ENCODE data around the gene RNF44. TPM values are rescaled to one million over a fixed set of nuclear protein-coding genes. Genes with fewer than 3 reads are reported as not detected.

RNF44 gene
- total RNA-seq, 3 donors from 2014 or later = 70.2 to 98.4 (median 77.6) TPM

DNA sequence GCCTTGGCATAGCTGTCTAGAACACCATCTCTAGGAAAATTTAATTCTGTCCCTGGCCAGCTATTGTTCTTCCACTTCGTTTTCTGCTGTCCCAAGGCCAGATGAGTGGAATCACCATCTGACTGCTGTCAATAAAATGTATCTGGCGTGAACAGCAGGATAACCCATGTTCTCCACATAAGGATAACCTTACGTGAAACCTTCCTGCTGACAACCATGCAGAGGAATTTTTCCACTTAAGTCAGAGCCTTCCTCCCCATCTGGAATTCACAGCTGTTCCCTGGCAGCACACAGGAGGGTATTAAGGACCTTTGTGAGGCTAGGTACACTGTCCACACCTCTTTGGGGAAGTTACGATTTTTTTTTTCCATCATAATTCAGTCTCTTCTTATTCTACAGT is 28.6 kb downstream of the RNF44 start:
- intact Hi-C loops (cut with DNase I, micrococcal nuclease) = no loop called here
- no peak for DNase-seq

DNA sequence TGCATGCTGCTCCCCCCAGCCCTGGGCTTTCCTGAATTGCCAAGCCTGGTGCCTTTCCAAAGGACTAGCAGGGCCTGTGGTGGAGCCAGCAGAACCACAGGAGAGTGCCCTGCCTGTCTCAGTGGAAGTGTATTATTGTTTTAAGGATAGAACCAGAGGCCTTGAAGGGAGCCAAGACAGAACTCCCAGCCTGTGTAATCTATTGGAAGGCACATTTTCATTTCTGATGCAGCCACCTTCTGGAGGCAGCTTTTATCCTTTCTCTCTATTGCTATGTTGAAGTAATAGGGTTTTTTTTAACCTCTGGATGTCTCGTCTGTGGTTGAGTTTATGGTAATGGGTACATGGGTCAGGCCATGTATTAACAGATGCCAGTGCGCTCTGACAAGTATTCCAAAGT is 29.3 kb downstream of the RNF44 start:
- H3K4me3 ChIP-seq = no peak overlapping the region
- H3K36me3 ChIP-seq (ENCODE audit: low read depth) = peaks cover 3% of the 10 kb centered on the region
- no peaks in the 10 kb centered on the region for H3K4me1 ChIP-seq (ENCODE audit: low read depth)
- H3K9me3 ChIP-seq = no peaks in the 10 kb centered on the region
- TF ChIP-seq, protein P1, sequence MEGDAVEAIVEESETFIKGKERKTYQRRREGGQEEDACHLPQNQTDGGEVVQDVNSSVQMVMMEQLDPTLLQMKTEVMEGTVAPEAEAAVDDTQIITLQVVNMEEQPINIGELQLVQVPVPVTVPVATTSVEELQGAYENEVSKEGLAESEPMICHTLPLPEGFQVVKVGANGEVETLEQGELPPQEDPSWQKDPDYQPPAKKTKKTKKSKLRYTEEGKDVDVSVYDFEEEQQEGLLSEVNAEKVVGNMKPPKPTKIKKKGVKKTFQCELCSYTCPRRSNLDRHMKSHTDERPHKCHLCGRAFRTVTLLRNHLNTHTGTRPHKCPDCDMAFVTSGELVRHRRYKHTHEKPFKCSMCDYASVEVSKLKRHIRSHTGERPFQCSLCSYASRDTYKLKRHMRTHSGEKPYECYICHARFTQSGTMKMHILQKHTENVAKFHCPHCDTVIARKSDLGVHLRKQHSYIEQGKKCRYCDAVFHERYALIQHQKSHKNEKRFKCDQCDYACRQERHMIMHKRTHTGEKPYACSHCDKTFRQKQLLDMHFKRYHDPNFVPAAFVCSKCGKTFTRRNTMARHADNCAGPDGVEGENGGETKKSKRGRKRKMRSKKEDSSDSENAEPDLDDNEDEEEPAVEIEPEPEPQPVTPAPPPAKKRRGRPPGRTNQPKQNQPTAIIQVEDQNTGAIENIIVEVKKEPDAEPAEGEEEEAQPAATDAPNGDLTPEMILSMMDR (IDR thresholded peaks at IDR 0.05) = no peak
- no peak for ATAC-seq
- DNase-seq = no peak
- intact Hi-C loops (cut with DNase I, micrococcal nuclease) = no loop called here

More for the DNA sequence above, 28.6 kb downstream of the RNF44 start:
- Histone ChIP-seq H3K9me3 (no peaks in the 10 kb centered on the region), H3K4me1 (ENCODE audit: low read depth) (no peaks in the 10 kb centered on the region), H3K4me3 (no peak overlapping the region), H3K36me3 (ENCODE audit: low read depth) (peaks cover 3% of the 10 kb centered on the region)
- TF ChIP-seq, protein P1 (IDR thresholded peaks at IDR 0.05) = no peak
- no peak for ATAC-seq

DNA sequence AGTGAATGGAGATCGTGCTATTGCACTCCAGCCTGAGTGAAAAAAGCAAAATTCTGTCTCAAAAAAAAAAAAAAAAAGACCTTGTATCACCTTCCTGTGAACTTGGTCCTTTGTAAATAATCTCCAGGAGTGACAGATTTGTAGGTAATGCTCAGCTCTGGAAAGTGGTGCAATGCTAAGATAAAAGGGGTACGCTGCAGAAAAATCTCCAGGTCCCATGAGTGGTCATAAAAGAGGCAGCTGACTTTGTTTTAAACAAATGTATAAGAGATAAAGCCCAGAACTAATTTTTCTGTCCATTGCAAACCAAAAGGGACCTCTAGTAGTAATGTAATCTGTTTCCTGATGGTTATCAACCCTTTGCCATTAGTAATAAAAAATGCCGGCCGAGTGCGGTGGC is 33.7 kb downstream of the RNF44 start:
- intact Hi-C loops (cut with DNase I, micrococcal nuclease) = no loop called here
- H3K4me1 ChIP-seq (ENCODE audit: low read depth) = no peaks in the 10 kb centered on the region
- TF ChIP-seq, protein P1 (IDR thresholded peaks at IDR 0.05) = no peak
- no peak overlapping the region for H3K4me3 ChIP-seq
- H3K36me3 ChIP-seq (ENCODE audit: low read depth) = peaks cover 3% of the 10 kb centered on the region
- ATAC-seq (no peak), DNase-seq (no peak)
- H3K9me3 ChIP-seq = no peaks in the 10 kb centered on the region

DNA sequence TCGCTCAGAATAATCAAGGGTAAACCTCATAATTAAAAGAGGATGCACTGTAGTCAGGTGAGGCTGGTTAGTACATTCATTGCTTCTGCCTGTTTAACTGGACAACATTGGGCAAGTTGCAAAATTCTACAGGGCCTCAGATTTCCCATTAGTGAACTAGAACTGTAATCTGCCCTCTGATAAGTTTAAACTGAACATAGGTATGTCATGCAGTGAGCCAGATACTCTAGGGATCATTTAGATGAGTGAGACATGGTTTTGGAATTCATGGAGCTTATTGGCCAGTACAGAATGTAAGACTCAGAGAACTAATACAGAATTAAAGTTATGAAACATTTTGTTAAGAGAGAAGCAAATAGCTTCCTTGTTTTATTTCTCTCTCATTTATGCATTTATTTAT is 35.9 kb downstream of the RNF44 start:
- DNase-seq = no peak
- Histone ChIP-seq H3K9me3 (no peaks in the 10 kb centered on the region), H3K4me3 (no peak overlapping the region), H3K36me3 (ENCODE audit: low read depth) (peaks cover 5% of the 10 kb centered on the region), H3K4me1 (ENCODE audit: low read depth) (no peaks in the 10 kb centered on the region)
- ATAC-seq = no peak
- TF ChIP-seq, protein P1 (IDR thresholded peaks at IDR 0.05) = no peak
- intact Hi-C loops (cut with DNase I, micrococcal nuclease) = no loop called here

DNA sequence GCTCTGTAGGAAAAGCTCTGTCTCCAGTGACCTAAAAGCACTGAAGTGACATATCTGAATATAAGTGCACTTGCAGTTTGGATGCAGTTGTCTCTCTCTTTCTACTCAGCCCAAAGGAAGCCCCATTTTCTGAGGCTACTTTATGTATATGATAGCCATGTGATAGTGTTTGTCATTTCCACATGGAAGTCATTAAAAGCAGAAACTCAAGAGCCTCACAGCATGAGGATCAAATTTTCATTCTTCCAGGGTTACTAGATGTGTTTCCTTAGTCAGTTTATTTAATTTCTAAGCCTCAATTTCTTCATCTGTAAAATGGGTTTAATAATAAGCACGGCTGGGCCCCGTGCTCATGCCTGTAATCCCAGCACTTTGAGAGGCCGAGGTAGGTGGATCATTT is 36.7 kb downstream of the RNF44 start:
- H3K36me3 ChIP-seq (ENCODE audit: low read depth) = peaks cover 8% of the 10 kb centered on the region
- no peak overlapping the region for H3K4me3 ChIP-seq
- TF ChIP-seq, protein P1 (IDR thresholded peaks at IDR 0.05) = no peak
- intact Hi-C loops (cut with DNase I, micrococcal nuclease) = no loop called here
- H3K9me3 ChIP-seq = no peaks in the 10 kb centered on the region
- ATAC-seq = no peak
- DNase-seq = no peak
- H3K4me1 ChIP-seq (ENCODE audit: low read depth) = no peaks in the 10 kb centered on the region

DNA sequence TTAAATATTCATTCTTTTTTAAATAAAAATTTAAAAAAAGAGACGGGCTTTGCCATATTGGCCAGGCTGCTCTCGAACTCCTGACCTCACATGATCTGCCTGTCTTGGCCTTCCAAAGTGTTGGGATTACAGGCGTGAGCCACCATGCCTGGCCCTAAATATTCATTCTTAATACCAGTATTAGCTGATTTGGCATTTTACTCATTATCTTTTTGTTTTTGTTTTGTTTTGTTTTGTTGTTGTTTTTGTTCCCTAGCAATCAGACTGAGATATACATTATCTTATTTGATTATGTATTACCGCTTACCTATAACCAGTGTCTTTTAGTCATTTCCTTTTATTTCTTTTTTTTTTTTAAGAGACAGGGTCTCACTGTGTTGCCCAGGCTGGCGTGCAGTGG is 37.9 kb downstream of the RNF44 start:
- TF ChIP-seq, protein P1 (IDR thresholded peaks at IDR 0.05) = no peak
- DNase-seq = no peak
- Histone ChIP-seq H3K36me3 (ENCODE audit: low read depth) (peaks cover 8% of the 10 kb centered on the region), H3K4me1 (ENCODE audit: low read depth) (no peaks in the 10 kb centered on the region), H3K4me3 (no peak overlapping the region), H3K9me3 (no peaks in the 10 kb centered on the region)
- no peak for ATAC-seq
- intact Hi-C loops (cut with DNase I, micrococcal nuclease) = no loop called here

Data from mucosa of descending colon (tissue), 3 donors.